GM21825 (cell line): ENCODE results near the gene KIF1B.
"Not testable (repeated sequence)": the region's sequence is repeated elsewhere in the genome, so short reads cannot be mapped to it uniquely, and the experiment has no call there.

Experiments used
- ATAC-seq: cut with Tn5 transposase; IDR thresholded peaks from one replicate; pipeline ENCODE4 v1.9.1; 2021; ENCODE audit warnings: mild to moderate bottlenecking, moderate library complexity; ENCODE audit not compliant: unreplicated experiment

The KIF1B gene

DNA sequence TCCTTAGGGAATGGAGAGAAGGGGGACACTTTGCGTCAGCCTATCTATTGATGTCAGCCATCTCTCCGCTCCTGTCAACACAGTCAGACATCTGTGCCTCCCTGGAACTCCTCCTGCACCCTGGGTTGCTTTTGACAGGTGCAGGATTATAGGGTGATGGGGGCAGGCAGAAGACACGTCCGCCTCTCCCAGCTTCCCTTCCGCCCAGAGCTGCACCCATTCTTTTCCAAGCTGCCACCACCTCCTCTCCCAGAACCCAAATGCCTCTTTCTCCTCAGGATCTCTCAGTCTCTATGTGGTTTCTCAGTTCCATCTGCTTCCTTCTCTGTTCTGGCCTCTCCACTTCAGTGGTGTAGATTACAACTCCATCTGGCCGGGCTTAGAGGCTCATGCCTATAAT, 17.1 kb upstream of the KIF1B start:
- ATAC-seq, result no peak

DNA sequence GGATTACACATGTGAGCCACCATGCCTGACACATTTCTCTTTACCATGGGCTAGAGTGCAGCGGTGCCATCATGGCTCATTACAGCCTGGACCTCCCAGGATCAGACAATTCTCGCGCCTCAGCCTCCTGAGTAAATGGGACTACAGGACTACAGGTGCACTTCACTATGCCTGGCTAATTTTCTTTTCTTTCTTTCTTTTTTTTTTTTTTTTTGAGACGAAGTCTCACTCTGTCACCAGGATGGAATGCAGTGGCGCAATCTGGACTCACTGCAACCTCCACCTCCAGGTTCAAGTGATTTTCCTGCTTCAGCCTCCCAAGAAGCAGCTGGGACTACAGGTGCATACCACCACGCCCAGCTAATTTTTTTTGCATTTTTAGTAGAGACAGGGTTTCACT, 14.8 kb upstream of the KIF1B start:
- no peak for ATAC-seq

DNA sequence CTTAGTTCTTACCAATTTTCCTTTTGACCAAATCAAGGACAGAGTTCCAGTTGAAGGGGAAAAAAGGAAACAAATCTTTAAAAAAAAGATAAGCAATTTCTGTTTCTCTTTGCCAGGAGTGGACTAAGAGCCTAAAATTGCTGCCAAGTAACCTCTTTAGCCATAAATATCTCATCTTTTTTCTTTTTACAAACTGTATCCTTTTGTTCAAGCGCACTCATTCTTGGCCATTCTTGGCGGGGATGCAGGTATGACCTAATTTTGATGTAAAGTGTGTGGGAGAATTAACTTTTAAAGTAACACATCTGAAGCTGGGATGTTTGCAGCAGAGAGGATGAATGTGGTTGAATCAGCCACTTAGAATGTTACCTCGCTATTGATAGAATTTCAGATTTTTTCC, 13.4 kb upstream of the KIF1B start:
- no peak for ATAC-seq

DNA sequence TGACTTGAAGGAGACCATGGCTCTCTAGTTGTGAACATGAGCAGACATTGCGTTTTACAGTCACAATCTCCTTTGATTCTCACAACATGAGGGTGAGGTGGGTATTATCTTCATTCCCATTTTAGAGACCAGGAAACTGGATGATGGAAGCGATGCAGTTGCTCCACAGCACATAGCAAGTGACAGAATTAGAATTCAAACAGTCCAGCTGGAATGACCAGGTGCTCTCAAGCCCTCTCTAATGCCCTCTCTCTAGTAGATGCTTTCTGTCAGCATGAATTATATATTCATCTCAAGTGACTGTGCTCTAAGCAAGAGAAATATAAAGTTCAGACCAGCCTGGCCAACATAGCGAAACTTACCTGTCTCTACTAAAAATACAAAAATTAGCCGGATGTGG, 9.8 kb upstream of the KIF1B start:
- ATAC-seq, result no peak

DNA sequence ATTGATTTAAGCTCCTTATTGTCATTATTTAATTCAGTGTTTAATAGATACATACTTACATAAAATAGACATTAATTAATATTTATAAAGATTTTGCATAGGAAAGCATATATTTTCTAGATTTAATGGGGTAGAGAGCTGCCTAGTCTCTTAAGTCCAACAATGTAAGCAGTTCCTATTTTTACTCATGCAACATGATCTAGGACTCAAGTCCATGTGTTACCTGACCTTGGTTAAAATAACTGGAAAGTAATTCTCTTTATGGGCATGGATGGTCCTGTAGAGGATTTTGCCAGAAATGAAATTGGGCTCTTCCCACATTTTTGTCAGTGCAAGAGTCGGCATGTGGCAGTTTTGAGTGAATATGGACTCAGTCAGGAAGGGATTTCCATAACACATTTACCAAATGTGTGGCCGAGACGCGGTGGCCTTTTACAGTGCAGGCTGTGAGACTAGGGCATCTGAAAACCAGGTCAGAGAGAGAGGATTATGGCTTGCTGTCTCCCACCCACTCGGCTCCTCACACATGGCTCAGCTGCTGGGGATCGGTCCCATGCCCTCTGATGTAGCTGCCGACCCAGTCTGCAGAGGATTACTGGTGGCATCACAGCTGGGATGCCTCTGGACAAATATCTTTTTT, 6.2 kb upstream of the KIF1B start:
- no peak for ATAC-seq

DNA sequence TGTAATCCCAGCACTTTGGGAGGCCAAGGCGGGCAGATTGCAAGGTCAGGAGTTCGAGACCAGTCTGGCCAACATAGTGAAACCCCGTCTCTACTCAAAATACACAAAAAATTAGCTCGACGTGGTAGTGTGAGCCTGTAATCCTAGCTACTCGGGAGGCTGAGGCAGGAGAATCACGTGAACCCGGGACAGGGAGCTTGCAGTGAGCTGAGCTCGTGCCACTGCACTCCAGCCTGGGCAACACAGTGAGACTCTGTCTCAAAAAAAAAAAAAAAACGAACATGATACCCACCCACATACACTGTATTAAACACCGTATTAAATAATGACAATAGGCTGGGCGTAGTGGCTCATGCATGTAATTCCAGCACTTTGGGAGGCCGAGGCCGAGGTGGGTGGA, 5.2 kb upstream of the KIF1B start:
- not testable (repeated sequence) for ATAC-seq

DNA sequence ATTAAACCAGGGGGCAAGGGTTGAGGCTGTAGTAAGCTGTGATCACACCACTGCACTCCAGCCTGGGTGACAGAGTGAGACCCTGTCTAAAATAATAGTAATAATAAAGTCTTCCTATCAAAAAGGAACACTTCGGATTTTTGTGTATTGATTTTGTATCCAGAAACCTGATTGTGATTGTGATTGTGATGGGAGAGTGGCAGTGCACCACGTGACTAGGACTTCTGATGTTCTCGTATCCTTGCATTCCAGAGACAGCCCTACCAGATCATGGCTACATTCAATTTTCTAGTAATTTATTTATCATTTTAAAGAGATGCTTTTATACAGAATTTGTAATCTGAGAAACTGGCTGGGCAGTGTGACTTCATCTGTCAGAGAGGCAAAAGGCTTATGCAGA, 2.6 kb upstream of the KIF1B start:
- ATAC-seq, result no peak

DNA sequence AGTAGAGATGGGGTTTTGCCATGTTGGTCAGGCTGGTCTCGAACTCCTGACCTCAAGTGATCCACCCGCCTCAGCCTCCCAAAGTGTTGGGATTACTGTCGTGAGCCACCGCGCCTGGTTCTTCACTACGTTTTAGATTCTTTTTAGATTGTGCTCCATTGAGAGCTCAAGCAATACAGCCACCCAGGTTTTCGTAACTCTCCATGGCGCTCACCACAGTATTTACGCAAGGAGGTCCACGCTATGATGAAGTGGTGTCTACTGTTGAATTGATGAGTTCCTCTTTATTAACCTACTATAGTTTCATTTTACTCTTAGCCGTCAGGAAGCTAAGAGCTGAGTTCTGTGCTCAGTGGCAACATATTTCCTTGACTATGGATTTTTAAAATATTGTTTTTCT, 1.8 kb upstream of the KIF1B start:
- ATAC-seq, result no peak

DNA sequence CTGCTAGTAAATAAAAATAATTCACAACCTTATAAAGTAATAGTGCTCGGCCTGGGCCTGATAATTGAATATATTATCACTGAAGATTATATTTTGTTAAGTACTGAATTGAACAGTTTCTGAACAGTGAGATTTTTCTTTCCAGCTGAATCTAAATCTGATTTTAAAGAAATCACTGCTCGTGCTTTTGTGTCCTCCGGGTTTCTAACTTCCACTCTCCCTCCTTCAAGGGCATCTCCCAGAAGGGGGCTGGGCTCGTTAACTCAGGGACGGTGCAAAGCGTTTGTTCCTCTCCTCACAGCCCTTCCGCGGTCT, 823 bp upstream of the KIF1B start:
- no peak for ATAC-seq

DNA sequence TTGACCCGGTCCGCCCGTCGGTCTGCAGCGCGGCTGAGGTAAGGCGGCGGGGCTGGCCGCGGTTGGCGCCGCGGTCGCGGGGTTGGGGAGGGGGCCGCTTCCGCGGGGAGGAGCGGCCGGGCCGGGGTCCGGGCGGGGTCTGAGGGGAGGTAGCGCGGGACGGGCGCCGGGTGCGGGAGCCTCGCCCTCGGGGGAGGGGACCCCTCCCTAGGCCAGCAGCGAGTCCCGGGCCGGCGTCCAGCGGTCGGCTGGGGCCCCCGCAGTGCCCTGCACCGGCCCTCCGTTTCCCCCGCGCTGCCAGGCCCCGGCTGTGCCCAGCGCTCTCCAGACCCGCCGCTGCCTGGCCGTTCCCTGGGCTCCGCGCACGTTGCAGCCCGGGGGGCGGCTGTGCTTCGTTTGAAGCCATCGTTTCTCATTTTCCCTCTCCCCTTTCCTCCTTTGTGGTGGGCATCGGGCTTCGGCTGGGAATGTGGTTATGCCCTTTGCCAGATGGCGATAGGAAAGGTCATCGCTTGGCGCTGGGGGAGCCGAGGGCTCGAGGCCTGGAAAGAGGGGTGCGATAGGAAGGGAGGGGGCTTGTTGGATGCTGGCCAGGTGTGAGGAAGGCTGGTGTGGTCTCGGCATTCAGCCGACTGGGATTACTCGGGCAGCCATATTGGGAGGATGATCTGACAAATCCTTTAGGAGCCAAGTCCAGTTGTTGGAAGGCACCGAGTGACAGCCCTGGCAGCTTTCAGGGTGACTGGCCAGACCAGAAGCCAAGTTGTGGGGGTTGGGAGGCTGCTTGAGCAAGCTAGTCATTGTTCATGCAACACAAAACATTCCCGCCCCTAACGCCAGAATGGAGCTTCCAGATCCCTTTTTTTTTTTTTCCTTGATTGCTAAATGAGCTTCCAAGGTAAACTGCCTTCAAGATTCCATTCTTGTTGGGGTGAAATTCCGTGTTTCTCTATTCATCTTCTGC, 753 bp downstream of the KIF1B start:
- peak; percentile 15 for ATAC-seq

DNA sequence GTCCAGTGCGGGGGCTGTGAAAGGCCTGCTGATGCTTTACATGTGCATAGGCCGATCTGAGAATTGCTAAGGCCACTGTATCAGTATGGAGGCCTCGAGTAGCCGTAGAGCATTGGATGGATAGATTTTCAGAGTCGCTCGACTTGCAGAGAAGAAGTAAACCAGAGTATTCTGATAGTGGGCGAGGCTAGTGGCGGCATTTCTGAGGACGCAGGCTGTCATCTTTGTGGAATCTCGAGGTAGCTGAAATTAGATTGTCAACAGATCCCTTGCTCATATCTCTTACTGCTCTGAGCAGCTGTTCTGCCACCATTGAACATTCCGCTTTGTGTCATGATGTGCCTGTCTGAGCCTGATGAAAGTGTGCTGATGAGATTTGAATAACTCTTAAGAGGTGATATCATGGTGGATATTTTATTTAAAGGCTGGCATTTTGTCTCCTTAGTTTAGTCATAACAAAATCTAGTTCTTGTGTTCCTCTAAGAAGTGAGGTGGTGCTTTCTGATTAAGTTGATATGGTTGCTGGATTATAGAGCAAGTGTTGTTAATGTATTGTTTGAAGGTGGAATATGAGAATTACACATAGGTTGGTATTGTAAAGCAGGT, 1.5 kb downstream of the KIF1B start:
- no peak for ATAC-seq

DNA sequence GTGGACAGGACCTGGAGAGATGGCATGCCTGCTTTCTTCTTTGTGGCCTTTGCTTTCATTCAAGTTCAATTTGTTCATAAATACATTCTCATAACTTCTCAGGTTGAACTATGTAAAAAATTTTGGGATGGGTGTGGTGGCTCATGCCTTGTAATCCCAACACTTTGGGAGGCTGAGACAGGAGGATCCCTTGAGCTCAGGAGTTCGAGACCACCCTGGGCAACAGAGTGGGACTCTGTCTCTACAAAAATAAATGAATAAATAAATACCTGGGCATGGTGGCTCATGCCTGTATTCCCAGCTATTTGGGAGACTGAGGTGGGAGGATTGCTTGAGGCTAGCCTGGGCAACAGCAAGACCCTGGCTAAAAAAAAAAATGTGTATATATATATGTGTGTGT, 2.1 kb downstream of the KIF1B start:
- ATAC-seq, result no peak

DNA sequence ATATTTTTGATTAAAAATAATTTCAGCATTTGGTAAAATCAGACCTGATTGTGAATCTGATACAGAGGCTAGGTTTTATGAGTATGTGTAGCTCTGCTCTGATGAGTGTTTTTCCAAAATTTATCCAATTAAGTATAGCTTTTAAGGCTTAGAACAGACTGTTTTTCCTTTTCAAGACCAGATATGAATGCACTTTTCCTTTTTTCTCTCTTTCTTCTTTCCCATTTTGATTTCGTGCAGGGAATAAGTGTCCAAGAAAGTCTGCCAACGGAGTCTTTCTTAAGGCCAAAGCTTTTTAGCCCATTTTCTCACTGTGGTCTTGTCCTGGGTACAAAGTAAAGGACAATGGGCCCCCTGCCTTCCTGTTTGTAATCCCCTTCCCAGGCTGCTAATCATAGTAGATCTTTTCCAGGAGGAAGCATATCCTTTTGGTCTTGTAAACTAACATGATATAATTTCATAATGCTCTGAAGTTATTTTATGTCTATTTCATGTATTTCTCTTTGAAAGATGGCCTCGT, 2.9 kb downstream of the KIF1B start:
- ATAC-seq, result no peak

DNA sequence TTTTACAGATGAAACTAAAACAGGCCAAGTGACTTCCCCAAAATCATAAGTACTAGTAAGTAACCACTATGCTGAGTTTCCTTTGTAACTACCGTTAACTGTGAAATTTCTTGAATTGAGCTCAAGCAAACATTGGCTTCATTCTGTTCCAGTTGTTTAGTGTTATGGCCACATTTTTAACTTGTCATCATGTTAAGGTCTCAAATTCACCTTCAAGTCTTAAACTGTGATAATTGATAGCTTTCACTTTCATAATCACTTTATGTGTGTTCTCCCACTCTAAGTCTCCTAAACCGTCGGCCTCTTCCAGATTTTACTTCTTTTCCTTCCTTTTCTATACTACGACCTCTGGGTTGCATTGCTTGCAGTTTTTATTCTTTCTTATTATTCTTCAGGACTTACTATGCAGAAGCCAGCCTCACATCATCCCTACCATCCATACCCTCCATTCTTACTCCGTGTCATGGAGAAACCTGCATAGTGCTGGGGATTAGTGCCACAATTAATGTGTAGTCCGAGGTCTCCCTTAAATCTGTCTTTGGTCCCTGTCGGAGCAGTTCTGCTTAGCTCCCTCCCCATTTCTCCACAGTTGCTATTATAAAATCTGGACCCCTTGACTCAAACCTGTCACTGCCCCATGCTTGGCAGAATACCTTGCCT, 5.8 kb downstream of the KIF1B start:
- ATAC-seq, result no peak

DNA sequence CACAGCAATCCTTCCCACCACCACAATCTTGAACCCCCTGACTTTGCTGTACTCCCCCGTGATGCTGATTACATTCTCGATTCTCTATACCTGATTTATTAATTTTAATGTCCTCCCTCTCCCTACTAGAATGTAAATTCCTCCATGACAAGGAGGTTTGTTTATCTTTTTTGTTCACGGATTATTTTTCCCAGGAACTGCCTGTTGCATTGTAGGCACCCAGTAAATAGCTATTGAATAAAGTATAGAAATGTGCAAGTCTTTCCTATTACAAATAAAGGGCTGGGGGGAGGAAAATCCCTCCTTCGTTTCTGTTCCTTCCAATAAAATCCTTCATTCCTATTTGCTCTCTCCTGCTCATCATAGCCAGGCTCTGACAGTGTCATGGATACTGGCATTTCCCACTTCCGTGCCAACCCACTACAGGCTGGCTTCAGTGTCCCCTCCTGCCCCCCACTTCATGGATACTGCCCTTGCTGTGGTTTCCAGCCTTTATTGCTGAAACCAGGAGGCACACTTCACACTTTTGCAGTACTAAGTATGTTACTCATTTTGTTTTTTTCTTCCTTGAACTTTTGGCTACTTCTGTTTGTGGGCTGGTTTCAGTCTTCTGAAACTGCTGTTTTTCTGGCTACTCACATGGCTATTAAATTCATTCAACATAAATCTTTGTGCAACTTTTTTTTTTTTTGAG, 7.5 kb downstream of the KIF1B start:
- ATAC-seq, result no peak

DNA sequence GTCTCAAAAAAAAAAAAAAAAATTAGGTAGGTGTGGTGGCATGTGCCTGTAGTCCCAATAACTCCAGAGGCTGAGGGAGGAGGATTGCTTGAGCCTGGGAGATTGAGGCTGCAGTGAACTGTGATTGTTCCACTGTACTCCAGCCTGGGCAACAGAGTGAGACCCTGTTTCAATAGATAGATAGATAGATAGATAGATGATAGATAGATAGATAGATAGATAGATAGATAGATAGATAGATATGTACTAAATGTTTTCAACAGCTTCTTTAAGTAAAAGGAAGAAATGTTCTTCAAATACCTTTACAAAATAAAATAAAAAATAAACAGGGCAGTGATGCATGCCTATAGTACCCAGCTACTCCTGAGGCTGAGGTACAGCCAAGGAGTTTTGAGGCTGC, 9.8 kb downstream of the KIF1B start:
- no peak for ATAC-seq

DNA sequence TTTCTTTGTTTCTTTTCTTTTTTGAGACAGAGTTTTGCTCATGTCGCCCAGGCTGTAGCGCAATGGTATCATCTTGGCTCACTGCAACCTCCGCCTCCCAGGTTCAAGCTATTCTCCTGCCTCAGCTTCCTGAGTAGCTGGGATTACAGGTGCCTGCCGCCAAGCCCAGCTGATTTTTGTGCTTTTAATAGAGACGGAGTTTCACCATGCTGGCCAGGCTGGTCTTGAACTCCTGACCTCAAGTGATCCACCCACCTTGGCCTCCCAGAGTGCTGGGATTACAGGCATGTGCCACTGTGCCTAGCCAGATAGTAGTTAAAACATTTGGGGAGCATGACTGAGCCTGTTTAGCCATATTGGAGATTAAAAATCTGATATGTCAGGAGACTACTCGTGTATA, 10.3 kb downstream of the KIF1B start:
- not testable (repeated sequence) for ATAC-seq

DNA sequence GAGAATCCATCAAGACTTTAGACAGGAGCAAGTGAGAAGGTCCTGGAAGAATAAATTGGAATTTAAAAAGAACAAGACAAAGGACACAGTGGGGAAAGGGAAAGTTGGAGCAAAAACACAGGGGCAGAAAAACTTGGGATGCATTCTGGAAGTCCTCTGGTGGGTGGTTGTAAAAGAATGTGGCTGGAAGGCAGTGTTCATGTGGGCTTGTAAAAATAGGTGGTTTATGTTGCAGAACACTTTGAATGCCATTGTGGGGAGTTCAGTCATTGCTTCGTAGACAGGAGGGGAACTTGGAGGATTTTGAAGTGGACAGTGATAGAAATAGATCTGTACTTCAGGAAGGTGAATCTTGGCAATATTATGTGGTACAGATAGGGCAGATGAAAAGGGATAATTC, 15.2 kb downstream of the KIF1B start:
- ATAC-seq, result no peak

DNA sequence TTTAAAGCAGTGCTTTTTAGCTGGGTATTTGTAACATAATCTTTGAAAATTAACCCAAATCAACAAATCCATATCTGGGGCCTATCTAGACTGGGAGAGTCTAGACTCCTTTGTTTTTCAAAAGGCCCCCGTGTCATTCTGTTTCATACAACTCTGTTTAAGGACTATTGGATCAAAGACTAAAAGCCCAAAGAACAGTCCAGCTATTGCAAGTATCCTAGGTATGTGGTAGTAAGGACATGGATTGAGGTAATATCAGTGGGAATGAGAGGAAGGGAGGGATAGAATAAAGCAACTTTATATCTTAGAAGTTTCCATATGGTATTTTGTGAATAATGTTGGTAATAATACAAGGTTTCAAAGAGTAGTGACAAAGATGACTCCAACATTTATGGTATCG, 18.2 kb downstream of the KIF1B start:
- no peak for ATAC-seq

DNA sequence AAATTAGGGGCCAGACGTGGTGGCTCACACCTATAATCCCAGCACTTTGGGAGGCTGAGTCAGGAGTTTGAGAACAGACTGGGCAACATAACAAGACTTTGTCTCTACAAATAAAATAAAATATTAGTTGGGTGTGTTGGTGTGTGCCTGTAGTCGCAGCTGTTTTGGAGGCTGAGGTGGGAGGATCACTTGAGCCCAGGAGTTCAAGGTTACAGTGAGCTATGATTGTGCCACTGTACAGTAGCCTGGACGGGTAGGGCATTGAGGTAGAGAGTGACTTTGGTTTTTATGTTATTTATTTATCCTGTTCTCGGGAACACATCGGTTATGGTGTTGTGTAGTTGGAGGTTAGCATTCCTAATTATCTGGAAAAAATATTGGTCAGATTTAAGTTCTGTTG, 19.5 kb downstream of the KIF1B start:
- ATAC-seq, result no peak

DNA sequence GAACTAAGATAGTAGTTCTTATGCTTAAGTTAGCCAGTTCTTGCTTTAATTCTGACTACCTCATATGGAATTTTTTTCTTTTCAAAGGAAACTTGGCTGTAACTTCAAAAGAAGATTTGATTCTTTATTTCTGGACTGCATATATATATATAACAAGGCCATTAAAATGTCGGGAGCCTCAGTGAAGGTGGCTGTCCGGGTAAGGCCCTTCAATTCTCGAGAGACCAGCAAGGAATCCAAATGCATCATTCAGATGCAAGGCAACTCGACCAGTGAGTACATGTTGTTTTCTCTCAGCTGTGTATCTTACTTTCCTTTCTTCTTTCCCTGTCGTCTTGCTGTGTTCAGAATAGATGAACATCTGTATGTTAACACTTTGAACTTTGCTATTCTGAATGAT, 21.8 kb downstream of the KIF1B start:
- no peak for ATAC-seq
